ENCODE results near the gene RMND5A.
"Not testable (repeated sequence)": the region's sequence is repeated elsewhere in the genome, so short reads cannot be mapped to it uniquely, and the experiment has no call there.

RMND5A gene

DNA sequence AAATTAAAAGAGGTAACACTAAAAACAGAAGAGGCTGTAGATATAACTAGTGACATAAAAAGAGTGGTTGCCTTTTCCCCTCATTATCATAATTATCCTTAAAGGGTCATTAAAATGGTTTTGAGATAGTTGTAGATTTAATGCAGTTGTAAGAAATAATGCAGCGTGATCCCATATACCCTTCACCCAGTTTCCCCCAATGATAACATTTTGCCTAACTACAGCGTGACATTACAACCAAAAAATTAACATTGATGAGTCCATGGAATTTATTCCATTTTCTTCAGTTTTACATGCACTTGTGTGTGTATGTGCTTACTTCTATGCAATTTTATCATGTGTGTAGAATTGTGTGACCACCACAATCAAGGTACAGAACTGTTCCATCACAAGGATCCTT lies 13.2 kb upstream of the RMND5A start:
- intact Hi-C loops (cut with DNase I): no loop called here
- DNase-seq: no peak

GRCh38 chr2:86708126-86708525 lies 12.0 kb upstream of the RMND5A start:
- intact Hi-C loops (cut with DNase I): not testable (repeated sequence)

GRCh38 chr2:86714579-86715173 lies 5.4 kb upstream of the RMND5A start:
- intact Hi-C loops (cut with DNase I); DNase-seq: not testable (repeated sequence)

More at GRCh38 chr2:86708126-86708525, 12.0 kb upstream of the RMND5A start:
- not testable (repeated sequence) for DNase-seq

DNA sequence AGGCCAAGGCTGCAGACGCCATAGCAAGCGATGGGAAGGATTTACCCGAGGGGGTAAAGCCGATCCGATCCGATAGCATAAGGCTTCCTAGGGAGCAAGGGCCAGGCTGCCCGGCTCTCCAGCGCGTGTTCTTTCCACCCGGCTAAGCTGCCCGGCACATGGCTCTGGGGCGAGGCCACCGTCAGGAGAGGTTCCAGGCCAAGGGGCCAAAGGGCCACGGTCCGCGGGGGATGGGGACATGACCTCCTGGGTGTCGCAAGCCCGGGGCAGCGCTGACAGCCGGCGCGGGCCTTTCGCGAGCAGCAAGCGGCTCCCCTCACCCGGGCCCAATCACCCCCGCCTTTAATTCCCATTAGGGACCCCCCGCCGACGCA lies 841 bp upstream of the RMND5A start:
- DNase-seq: not testable (repeated sequence)

DNA sequence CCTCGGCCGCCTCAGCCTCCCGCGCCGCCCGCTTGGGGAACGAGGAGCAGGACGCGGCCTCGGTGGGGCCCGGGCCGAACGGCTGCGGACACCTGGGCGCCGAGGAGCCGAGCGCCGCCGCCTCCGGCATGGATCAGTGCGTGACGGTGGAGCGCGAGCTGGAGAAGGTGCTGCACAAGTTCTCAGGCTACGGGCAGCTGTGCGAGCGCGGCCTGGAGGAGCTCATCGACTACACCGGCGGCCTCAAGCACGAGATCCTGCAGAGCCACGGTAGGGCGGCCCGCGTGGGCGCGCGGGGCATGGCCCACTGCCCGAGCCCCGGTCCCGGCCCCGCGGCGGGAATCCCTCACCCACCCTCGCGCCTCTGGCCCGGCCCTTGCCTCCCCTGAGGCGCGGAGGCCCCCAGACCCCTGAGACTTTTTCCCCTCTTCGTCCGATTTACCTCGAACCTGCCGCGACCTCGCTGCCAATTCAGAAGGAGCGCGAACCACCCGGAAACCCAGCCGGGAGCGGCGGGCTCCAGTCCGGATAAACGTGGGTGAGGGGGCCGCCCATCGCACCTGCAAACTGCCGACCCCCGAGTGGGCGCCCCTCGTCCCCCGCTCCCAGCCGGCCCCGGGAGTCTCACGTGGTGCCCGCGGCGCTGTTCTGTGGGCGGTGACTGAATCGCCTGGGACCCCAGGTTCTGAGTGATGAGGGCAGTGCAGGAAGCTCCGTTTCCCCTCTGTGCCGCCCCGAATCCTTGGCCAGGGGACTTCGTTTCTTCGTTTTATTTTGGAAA lies 639 bp downstream of the RMND5A start:
- peak in 41 of 42 donors; percentile 18 to 71 (median 48) for DNase-seq
- intact Hi-C loops (cut with DNase I): not testable (repeated sequence)

More for the DNA sequence above, 841 bp upstream of the RMND5A start:
- intact Hi-C loops (cut with DNase I): not testable (repeated sequence)

DNA sequence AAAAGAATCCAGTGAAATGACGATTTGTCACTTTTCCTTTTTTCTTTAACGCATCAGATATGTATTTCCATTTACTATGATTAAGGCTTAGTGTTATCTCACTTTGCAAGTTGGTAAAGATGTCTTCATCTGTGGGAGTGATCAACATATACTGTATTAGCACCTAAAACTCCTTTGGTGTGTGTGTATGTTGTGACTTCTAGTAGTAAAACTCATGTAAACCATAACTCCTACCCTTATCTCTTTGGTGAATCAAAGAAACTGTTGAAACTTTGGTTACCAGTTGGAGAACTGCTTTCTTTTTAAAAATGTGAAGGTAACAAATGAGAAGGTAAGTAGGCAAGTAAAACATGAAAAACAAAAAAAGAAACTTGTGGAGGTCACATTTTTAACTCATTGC lies 5.6 kb downstream of the RMND5A start:
- intact Hi-C loops (cut with DNase I); DNase-seq: not testable (repeated sequence)

- intact Hi-C loops (cut with DNase I); DNase-seq: not testable (repeated sequence)
Observed at GRCh38 chr2:86732040-86732525, 12.0 kb downstream of the RMND5A start.

DNA sequence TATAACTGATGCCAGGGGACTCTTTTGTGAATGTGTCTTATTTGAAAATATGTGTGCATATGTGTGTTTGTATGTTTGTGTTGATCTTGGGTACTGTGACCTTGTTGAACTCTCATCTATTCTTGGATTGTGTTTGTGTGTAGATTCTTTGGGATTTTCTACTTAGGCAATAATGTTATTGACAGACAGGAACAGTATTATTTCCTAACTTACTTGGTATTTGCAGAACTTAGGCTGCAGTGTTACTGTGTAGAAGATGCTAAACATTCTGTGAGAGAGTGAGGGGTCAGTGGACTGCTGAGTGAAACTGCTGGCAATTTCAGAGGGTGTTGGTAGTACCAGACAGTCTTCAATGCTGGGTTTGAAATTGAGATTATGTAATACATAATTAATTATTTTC lies 12.7 kb downstream of the RMND5A start:
- intact Hi-C loops (cut with DNase I); DNase-seq: not testable (repeated sequence)

GRCh38 chr2:86733528-86733927 lies 13.4 kb downstream of the RMND5A start:
- intact Hi-C loops (cut with DNase I); DNase-seq: not testable (repeated sequence)

GRCh38 chr2:86734896-86735295 lies 14.8 kb downstream of the RMND5A start:
- DNase-seq; intact Hi-C loops (cut with DNase I): not testable (repeated sequence)

- intact Hi-C loops (cut with DNase I); DNase-seq: not testable (repeated sequence)
Observed at GRCh38 chr2:86739485-86739884, 19.4 kb downstream of the RMND5A start.

GRCh38 chr2:86739889-86740288 lies 19.8 kb downstream of the RMND5A start:
- intact Hi-C loops (cut with DNase I): not testable (repeated sequence)

DNA sequence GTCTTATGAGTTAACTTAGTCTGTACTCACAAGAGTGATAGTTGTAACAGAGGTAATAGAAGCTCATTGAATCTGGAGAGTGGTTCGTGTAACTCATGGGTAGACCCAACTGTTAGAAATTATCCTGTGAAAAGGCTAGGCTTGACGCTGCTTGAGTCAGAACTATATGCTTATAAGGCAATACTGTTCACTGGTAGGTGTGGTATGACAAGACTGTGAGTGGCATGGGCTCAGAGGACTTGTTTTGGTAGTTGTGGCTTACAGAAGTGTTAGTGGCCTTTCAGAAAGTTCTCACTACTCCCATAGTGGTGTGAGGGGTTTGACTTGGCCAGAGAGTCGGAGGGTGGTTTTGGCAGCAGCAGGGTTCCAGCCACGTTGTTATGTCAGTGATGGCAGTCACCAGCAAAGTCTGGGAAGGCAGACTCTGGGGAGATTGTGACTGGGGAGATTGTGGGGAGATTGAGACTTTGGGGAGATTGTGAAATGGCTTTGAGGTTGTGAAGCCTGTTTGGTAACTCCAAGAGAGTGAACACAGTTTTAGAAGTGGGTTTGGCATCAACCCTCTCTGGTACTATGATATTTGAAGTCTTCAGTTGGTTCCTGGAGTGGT lies 21.9 kb downstream of the RMND5A start:
- DNase-seq; intact Hi-C loops (cut with DNase I): not testable (repeated sequence)

More at GRCh38 chr2:86739889-86740288, 19.8 kb downstream of the RMND5A start:
- DNase-seq: not testable (repeated sequence)

GRCh38 chr2:86744152-86744551 lies 24.1 kb downstream of the RMND5A start:
- DNase-seq: no peak
- intact Hi-C loops (cut with DNase I): no loop called here

GRCh38 chr2:86746939-86747338 lies 26.8 kb downstream of the RMND5A start:
- DNase-seq: no peak
- intact Hi-C loops (cut with DNase I): no loop called here

GRCh38 chr2:86747711-86748639 lies 27.9 kb downstream of the RMND5A start:
- intact Hi-C loops (cut with DNase I): no loop called here
- peak in 27 of 42 donors; percentile 9 to 83 (median 40) for DNase-seq

DNA sequence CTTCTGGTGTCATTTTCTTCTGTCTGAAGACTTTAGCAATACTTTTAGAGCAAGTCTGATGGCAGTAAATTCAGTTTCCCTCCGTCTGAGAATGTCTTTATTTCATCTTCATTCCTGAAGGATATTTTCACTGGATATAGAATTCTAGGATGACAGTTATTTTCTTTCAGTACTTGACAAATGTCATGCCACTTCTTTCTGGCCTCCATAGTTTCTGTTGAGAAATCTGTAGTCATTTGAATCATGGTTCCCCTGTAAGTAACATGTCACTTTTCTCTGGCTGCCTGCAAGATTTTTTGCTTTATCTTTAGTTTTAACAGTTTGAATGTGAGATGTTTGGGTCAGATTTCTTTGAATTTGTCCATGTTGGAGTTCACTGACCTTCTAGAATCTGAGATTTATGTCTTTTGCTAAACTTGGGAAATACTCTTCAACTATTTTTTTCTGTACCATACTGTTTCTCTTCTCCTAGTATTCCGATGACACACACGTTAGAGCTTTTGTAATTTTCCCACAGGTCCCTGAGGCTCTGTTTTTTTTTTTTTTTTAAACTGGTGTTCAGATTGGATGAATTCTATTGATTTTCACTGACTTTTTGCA lies 30.2 kb downstream of the RMND5A start:
- DNase-seq: no peak
- intact Hi-C loops (cut with DNase I): no loop called here

GRCh38 chr2:86751778-86752177 lies 31.7 kb downstream of the RMND5A start:
- intact Hi-C loops (cut with DNase I): no loop called here
- DNase-seq: no peak

Data from head of caudate nucleus (tissue), 42 donors.